ENCODE results near the gene METTL26.

METTL26 gene

GRCh38 chr16:637081-638018 is 1.2 kb upstream of the METTL26 start:
- H3K27me3 Mint-ChIP-seq: peaks cover 7% of the 10 kb centered on the region
- H3K4me3 Mint-ChIP-seq: peak overlapping the region; percentile 96 to 100
- peaks cover 34% of the 10 kb centered on the region for H3K4me1 Mint-ChIP-seq

GRCh38 chr16:635573-636205 is 416 bp downstream of the METTL26 start:
- Mint-ChIP-seq H3K27me3 (peaks cover 7% of the 10 kb centered on the region), H3K9me3 (no peaks in the 10 kb centered on the region), H3K4me3 (peak overlapping the region; percentile 47 to 100), H3K4me1 (peaks cover 34% of the 10 kb centered on the region), H3K27ac (peak overlapping the region in 1 of 2 donors; percentile 27)
- DNase-seq (no peak), ATAC-seq (peak; percentile 23)

More at GRCh38 chr16:637081-638018, 1.2 kb upstream of the METTL26 start:
- DNase-seq (no peak), ATAC-seq (peak; percentile 54)
- H3K27ac Mint-ChIP-seq: peak overlapping the region; percentile 95 to 100
- H3K9me3 Mint-ChIP-seq: no peaks in the 10 kb centered on the region

GRCh38 chr16:634996-635395 is 1.1 kb downstream of the METTL26 start:
- H3K9me3 Mint-ChIP-seq: no peaks in the 10 kb centered on the region
- no peak for DNase-seq
- peaks cover 7% of the 10 kb centered on the region for H3K27me3 Mint-ChIP-seq

GRCh38 chr16:634051-634670 is 1.9 kb downstream of the METTL26 start:
- ATAC-seq (no peak), DNase-seq (no peak)
- Mint-ChIP-seq H3K9me3 (no peaks in the 10 kb centered on the region), H3K27me3 (peaks cover 7% of the 10 kb centered on the region), H3K4me1 (peaks cover 34% of the 10 kb centered on the region), H3K4me3 (peak overlapping the region; percentile 74 to 100), H3K27ac (no peak overlapping the region)

More at GRCh38 chr16:634996-635395, 1.1 kb downstream of the METTL26 start:
- H3K27ac Mint-ChIP-seq: no peak overlapping the region
- H3K4me1 Mint-ChIP-seq: peaks cover 34% of the 10 kb centered on the region
- peak overlapping the region; percentile 74 to 100 for H3K4me3 Mint-ChIP-seq
- ATAC-seq: no peak

GRCh38 chr16:633336-634050 is 2.6 kb downstream of the METTL26 start:
- no peak overlapping the region for H3K4me3 Mint-ChIP-seq
- no peak for ATAC-seq
- H3K27ac Mint-ChIP-seq: no peak overlapping the region
- no peak for DNase-seq
- no peaks in the 10 kb centered on the region for H3K9me3 Mint-ChIP-seq
- peaks cover 7% of the 10 kb centered on the region for H3K27me3 Mint-ChIP-seq
- peaks cover 29% of the 10 kb centered on the region for H3K4me1 Mint-ChIP-seq

- ATAC-seq (no peak), DNase-seq (no peak)
- H3K9me3 Mint-ChIP-seq: no peaks in the 10 kb centered on the region
- no peak overlapping the region for H3K4me3 Mint-ChIP-seq
- H3K27ac Mint-ChIP-seq: no peak overlapping the region
- H3K27me3 Mint-ChIP-seq: peaks cover 7% of the 10 kb centered on the region
- peaks cover 25% of the 10 kb centered on the region for H3K4me1 Mint-ChIP-seq
Observed at GRCh38 chr16:632486-633335, 3.4 kb downstream of the METTL26 start.

- Mint-ChIP-seq H3K4me1 (peaks cover 20% of the 10 kb centered on the region), H3K27me3 (peaks cover 6% of the 10 kb centered on the region), H3K27ac (no peak overlapping the region), H3K4me3 (no peak overlapping the region), H3K9me3 (no peaks in the 10 kb centered on the region)
- DNase-seq (no peak), ATAC-seq (no peak)
Observed at GRCh38 chr16:631808-632358, 4.2 kb downstream of the METTL26 start.

- ATAC-seq (peak; percentile 4), DNase-seq (no peak)
- H3K27ac Mint-ChIP-seq: no peak within 1 kb of the TSS
- no peak within 1 kb of the TSS for H3K4me3 Mint-ChIP-seq
- no peaks in the 10 kb centered on the region for H3K9me3 Mint-ChIP-seq
- no peaks in the 10 kb centered on the region for H3K27me3 Mint-ChIP-seq
- H3K4me1 Mint-ChIP-seq: peaks cover 12% of the 10 kb centered on the region
Observed at GRCh38 chr16:630815-631405, 5.2 kb downstream of the METTL26 start, which contains the start of gene WFIKKN1. TSS of gene WFIKKN1 (plus strand) at chr16:630985. CDS start at chr16:631254, 269 bp downstream.

- Mint-ChIP-seq H3K4me1 (peaks cover 12% of the 10 kb centered on the region), H3K27me3 (no peaks in the 10 kb centered on the region), H3K4me3 (no peak overlapping the region), H3K9me3 (no peaks in the 10 kb centered on the region), H3K27ac (no peak overlapping the region)
- DNase-seq: no peak
- no peak for ATAC-seq
Observed at GRCh38 chr16:630249-630814, 5.8 kb downstream of the METTL26 start.

- no peak overlapping the region for H3K27ac Mint-ChIP-seq
- H3K4me1 Mint-ChIP-seq: peaks cover 8% of the 10 kb centered on the region
- H3K27me3 Mint-ChIP-seq: no peaks in the 10 kb centered on the region
- H3K9me3 Mint-ChIP-seq: no peaks in the 10 kb centered on the region
- H3K4me3 Mint-ChIP-seq: no peak overlapping the region
- no peak for ATAC-seq
- DNase-seq: no peak
Observed at GRCh38 chr16:629833-630248, 6.3 kb downstream of the METTL26 start.

GRCh38 chr16:629185-629832 is 6.8 kb downstream of the METTL26 start:
- Mint-ChIP-seq H3K9me3 (no peaks in the 10 kb centered on the region), H3K27me3 (no peaks in the 10 kb centered on the region), H3K4me1 (peaks cover 3% of the 10 kb centered on the region), H3K27ac (no peak overlapping the region), H3K4me3 (no peak overlapping the region)
- no peak for DNase-seq
- no peak for ATAC-seq

GRCh38 chr16:628321-629061 is 7.6 kb downstream of the METTL26 start:
- no peaks in the 10 kb centered on the region for H3K4me1 Mint-ChIP-seq
- no peak for ATAC-seq
- no peak overlapping the region for H3K4me3 Mint-ChIP-seq
- no peaks in the 10 kb centered on the region for H3K9me3 Mint-ChIP-seq
- DNase-seq: no peak
- H3K27ac Mint-ChIP-seq: peak overlapping the region in 1 of 2 donors; percentile 27
- H3K27me3 Mint-ChIP-seq: no peaks in the 10 kb centered on the region
